ENCODE results near the gene UBE2N.

Gene UBE2N

DNA sequence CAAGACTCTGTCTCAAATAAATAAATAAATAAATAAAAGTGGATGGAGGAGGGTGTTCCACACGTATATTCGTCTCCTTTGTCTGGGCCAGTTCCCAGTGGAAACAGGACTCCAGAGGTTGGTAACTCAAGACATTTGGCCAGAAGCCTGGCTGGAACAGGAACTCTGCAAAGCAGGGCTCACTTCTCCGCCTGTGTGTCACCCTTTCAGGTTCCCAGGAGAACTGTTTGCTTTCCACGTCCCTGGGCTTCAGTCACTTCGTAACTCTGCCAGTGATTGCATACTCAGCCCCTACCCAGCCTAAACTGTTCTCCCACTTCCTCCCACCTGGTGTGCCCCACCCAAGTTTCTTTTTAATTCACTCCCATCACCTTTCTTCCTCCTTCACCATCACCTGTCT lies 7.0 kb upstream of the UBE2N start:
- no peak for DNase-seq (ENCODE audit: low read depth, low spot score)
- no peak overlapping the region for H3K4me3 ChIP-seq (ENCODE audit: low read depth, low read length)
- TF ChIP-seq, protein P1, sequence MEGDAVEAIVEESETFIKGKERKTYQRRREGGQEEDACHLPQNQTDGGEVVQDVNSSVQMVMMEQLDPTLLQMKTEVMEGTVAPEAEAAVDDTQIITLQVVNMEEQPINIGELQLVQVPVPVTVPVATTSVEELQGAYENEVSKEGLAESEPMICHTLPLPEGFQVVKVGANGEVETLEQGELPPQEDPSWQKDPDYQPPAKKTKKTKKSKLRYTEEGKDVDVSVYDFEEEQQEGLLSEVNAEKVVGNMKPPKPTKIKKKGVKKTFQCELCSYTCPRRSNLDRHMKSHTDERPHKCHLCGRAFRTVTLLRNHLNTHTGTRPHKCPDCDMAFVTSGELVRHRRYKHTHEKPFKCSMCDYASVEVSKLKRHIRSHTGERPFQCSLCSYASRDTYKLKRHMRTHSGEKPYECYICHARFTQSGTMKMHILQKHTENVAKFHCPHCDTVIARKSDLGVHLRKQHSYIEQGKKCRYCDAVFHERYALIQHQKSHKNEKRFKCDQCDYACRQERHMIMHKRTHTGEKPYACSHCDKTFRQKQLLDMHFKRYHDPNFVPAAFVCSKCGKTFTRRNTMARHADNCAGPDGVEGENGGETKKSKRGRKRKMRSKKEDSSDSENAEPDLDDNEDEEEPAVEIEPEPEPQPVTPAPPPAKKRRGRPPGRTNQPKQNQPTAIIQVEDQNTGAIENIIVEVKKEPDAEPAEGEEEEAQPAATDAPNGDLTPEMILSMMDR (IDR thresholded peaks at IDR 0.05; ENCODE audit: low read depth, low read length) = no peak
- in situ Hi-C loops (cut with HindIII; ENCODE audit: low sequenced_read_pairs) = no loop called here

DNA sequence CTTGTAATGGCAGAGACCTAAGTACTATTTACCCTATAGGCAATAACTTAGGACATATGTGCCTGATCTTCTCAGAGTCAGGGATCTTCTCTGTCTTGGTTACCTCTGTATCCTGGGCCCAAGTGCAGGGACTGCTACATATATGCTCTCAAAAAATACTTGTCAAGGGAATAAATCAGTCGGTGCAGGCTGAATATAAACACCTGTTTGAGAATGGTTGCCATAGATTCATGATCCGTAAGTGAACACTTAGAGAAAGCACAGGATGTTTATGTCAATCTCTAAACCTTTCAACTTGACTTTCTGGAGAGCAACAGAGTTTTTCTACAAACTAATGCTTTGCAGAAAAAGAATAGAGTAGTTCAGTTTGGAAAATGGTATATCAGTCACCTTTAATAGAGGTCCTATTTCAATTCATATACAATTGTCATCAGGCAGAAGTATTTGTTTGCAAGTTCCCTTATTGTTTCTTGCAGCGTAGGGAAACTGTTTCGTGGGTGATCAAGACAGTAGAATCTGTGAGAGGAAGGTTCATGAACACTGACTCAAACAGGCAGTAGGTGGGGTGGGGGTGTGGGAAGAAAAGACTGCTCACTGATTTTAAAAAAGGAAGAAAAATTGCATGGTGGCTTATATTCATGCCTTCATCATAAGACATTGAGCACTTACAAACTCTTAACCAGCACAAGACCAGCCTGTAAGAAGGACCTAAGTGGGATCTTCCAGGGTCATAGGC lies 6.0 kb upstream of the UBE2N start:
- no peak for DNase-seq (ENCODE audit: low read depth, low spot score)
- TF ChIP-seq, protein P1 (IDR thresholded peaks at IDR 0.05; ENCODE audit: low read depth, low read length) = no peak
- in situ Hi-C loops (cut with HindIII; ENCODE audit: low sequenced_read_pairs) = no loop called here
- no peak overlapping the region for H3K4me3 ChIP-seq (ENCODE audit: low read depth, low read length)

DNA sequence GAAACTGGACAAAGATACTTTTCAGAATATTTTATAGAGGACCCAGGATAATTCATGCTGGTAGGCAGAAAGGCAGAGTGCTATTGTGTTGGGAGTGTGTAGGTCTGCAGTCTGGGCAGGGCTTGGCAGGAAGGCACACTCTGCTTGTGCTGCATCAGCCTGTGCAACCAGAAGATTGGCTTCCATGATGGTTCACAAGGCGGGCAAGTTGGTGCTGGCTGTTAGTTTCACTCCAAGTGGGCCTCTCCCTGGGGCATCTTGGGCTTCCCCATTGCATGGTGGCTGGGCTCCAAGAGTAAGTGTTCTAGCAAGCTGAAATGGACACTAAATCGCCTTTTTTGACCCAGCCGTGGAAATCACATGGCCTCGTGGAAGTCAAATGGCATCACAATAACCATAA lies 1.8 kb upstream of the UBE2N start:
- no peak for DNase-seq (ENCODE audit: low read depth, low spot score)
- no peak overlapping the region for H3K4me3 ChIP-seq (ENCODE audit: low read depth, low read length)
- in situ Hi-C loops (cut with HindIII; ENCODE audit: low sequenced_read_pairs) = no loop called here
- TF ChIP-seq, protein P1 (IDR thresholded peaks at IDR 0.05; ENCODE audit: low read depth, low read length) = no peak

DNA sequence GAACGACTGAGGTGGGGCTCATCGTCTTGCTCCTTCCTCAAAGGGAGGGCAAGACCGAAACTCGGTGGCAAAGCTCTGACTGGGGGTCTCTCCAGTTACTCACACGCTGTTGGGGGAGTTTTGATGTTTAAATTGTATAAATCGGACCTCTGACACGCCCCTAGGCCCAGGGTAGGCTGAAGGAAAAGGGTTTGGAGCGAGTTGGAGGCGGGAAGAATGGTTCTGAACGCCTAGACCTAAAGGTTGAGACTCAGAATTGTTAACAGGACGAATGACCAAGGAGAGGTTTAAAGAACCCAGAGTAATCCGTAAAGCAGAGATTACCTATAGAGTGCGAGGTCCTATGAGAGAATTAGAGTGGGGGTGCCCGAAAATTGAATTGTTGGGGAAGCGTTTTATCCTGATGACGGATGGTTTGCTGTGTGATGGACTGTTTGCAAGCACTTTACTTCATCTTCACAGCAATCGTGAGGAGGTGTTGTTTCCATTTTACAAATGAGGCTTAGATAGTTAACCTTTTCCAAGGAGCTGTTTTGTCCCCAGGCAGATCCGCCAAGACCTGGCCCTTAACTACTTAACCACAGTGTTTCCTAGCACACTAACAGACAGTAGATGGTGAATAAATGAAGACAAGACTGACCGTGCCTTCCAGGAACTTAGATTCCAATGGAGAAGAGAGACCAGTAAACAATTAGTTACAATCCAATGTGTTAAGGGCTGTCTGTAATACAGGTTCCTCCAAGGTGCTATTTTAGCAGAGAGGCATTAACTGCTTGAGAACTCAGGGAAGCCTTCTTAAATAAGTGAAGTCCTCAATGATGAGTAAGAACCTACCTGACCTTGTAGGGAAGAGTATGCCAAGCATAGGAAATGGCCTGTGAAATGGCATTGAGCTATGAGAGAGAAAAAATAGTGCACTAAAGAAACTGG lies 929 bp upstream of the UBE2N start:
- DNase-seq (ENCODE audit: low read depth, low spot score) = no peak
- H3K4me3 ChIP-seq (ENCODE audit: low read depth, low read length) = peak overlapping the region; percentile 66
- in situ Hi-C loops (cut with HindIII; ENCODE audit: low sequenced_read_pairs) = no loop called here
- TF ChIP-seq, protein P1 (IDR thresholded peaks at IDR 0.05; ENCODE audit: low read depth, low read length) = no peak

DNA sequence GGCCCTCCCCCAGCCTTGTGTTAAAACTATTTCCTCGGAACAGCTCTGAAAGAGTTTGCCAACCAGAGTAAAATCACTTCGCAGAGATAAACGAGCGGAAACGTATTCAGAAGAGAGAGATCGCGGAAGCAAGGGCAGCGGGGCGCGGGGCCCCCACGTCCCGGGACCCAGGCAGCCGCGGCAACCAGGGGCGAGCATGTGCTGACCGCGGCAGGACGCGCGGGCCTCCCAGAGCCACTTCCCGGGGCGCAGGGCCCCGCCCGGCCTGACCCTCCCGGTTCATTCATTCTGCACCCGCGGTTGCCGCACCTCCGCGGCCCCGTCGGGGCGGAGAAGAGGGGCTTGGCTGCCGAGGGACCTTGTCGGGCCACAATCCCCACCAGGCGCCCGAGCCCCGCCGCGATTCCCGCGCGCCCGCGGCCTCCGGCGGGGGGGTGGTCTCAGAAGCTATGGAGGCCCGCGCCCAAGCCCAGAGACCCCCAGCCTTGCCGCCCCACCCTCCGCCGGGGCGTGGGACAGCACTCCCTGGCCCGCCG lies 598 bp downstream of the UBE2N start:
- peak; percentile 9 for DNase-seq (ENCODE audit: low read depth, low spot score)
- in situ Hi-C loops (cut with HindIII; ENCODE audit: low sequenced_read_pairs) = no loop called here
- H3K4me3 ChIP-seq (ENCODE audit: low read depth, low read length) = peak overlapping the region; percentile 66
- TF ChIP-seq, protein P1 (IDR thresholded peaks at IDR 0.05; ENCODE audit: low read depth, low read length) = no peak

DNA sequence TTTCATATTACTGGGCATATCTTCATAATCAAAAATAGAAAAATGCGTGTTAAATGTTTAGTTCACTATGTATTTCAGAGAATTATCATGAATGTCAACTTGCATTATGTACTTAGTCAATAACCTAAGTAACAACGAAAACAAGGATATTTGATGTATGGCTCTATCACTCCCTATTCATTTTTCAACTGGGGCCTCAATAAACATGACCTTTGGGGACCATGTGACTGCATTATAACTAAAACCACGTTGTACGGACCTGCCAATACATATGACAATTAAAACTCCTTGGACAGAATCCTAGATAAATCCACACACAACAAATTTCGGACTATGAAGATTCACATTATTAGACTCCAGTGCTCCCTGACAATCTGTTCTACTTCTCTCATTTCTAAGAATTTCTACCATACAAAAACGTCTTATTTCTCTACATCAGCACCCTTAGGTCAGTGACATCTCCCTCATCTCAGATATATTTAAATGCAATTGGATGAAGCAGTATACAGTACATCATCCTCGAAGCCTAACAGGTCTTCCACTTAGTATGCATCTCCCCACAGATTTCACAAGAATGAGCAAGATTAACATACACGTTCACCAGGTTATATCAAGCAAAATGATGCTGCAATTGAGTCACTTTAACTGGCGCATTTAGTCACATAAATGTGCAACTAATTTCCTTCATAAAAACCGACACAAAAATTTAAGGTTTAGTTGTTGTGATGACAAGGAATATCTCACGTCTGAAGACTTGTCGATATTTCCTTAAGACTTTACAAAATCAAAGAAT lies 1.5 kb downstream of the UBE2N start:
- H3K4me3 ChIP-seq (ENCODE audit: low read depth, low read length) = peak overlapping the region; percentile 66
- DNase-seq (ENCODE audit: low read depth, low spot score) = no peak
- TF ChIP-seq, protein P1 (IDR thresholded peaks at IDR 0.05; ENCODE audit: low read depth, low read length) = no peak
- in situ Hi-C loops (cut with HindIII; ENCODE audit: low sequenced_read_pairs) = no loop called here
